PC-3 (cell line): ENCODE measurements around the gene PAPOLB. TPM values are rescaled to one million over a fixed set of nuclear protein-coding genes. Genes with fewer than 3 reads are reported as not detected.

ENCODE experiments used
- ATAC-seq: fragments of 200-7000 bp; cut with Tn5 transposase; 2 replicates; pipeline ENCODE4 v1.9.1; 2020; ENCODE audit warnings: mild to moderate bottlenecking, moderate library complexity
- BruUV-seq: library from RNA; stranded (reverse); fragments of 400-500 nt; replicated peaks from 2 replicates; lab custom pipeline; 2021; lab: Mats Ljungman, UMichigan
- CTCF ChIA-PET: fragments of 300-600 bp; sonication (Branson Sonifier 250); formaldehyde crosslinking; loops from one replicate; lab custom pipeline; 2022; ENCODE audit warnings: antibody characterized with exemption; lab: Charles Lee
- POLR2A ChIA-PET: fragments of 300-600 bp; sonication (Branson Sonifier 250); formaldehyde crosslinking; loops from one replicate; lab custom pipeline; 2022; ENCODE audit warnings: antibody characterized with exemption; ENCODE audit not compliant: unreplicated experiment; lab: Charles Lee
- DNase-seq: peaks from one replicate; pipeline ENCODE4 v3.0.0-alpha.2; 2015
- H2AFZ ChIP-seq: fragments of 300-600 bp; sonication (generic); 2 replicates; pipeline ENCODE4 v1.6.0; 2016; ENCODE audit warnings: antibody characterized with exemption, low read length
- H3F3A ChIP-seq: fragments of 300-600 bp; sonication (generic); one replicate; pipeline ENCODE4 v1.6.0; 2017; ENCODE audit warnings: antibody characterized with exemption, low read length, control low read depth, mild to moderate bottlenecking; ENCODE audit not compliant: unreplicated experiment
- H3K27ac ChIP-seq: fragments of 300-600 bp; sonication (generic); 2 replicates; pipeline ENCODE4 v1.5.1; 2016; ENCODE audit warnings: mild to moderate bottlenecking, low read length
- H3K27me3 ChIP-seq: fragments of 300-600 bp; sonication (generic); 2 replicates; pipeline ENCODE4 v1.6.1; 2016; ENCODE audit warnings: low read length, mixed read lengths
- H3K36me3 ChIP-seq: fragments of 300-600 bp; sonication (generic); 2 replicates; pipeline ENCODE4 v1.6.1; 2016; ENCODE audit warnings: low read depth, mixed run types, low read length, mixed read lengths
- H3K4me1 ChIP-seq: fragments of 300-600 bp; sonication (generic); 2 replicates; pipeline ENCODE4 v1.5.1; 2016; ENCODE audit warnings: low read length; ENCODE audit not compliant: insufficient read depth
- H3K4me2 ChIP-seq: fragments of 300-600 bp; sonication (generic); 2 replicates; pipeline ENCODE4 v1.6.0; 2016; ENCODE audit warnings: low read length
- H3K4me3 ChIP-seq: fragments of 300-600 bp; sonication (generic); 2 replicates; pipeline ENCODE4 v1.5.1; 2016; ENCODE audit warnings: mild to moderate bottlenecking, low read length, mixed read lengths
- H3K79me2 ChIP-seq: fragments of 300-600 bp; sonication (generic); 2 replicates; pipeline ENCODE4 v1.6.1; 2017; ENCODE audit warnings: low read length, mixed read lengths
- H3K9ac ChIP-seq: fragments of 300-600 bp; sonication (generic); 2 replicates; pipeline ENCODE4 v1.6.0; 2016; ENCODE audit warnings: mild to moderate bottlenecking, low read length
- H3K9me2 ChIP-seq: fragments of 300-600 bp; sonication (generic); replicated peaks from 2 replicates; pipeline ENCODE4 v1.6.1; 2016; ENCODE audit warnings: mixed run types, low read length, mixed read lengths
- H3K9me3 ChIP-seq: fragments of 300-600 bp; sonication (generic); 2 replicates; pipeline ENCODE4 v1.6.1; 2016; ENCODE audit warnings: low read length, mixed read lengths
- H4K20me1 ChIP-seq: fragments of 300-600 bp; sonication (generic); 2 replicates; pipeline ENCODE4 v1.6.1; 2016; ENCODE audit warnings: low read length, mixed read lengths
- EZH2 ChIP-seq: fragments of 300-600 bp; sonication (generic); IDR thresholded peaks from one replicate; pipeline ENCODE4 v1.6.1; 2017; ENCODE audit warnings: antibody characterized with exemption, mild to moderate bottlenecking, low read length; ENCODE audit not compliant: unreplicated experiment
- EZH2phosphoT487 ChIP-seq: fragments of 300-600 bp; sonication (generic); IDR thresholded peaks from 2 replicates; pipeline ENCODE4 v1.6.1; 2018; ENCODE audit warnings: mild to moderate bottlenecking, antibody characterized with exemption, low read length, borderline replicate concordance
- intact Hi-C: fragments of 100-400 bp; cut with micrococcal nuclease; formaldehyde crosslinking; loops from 2 replicates; pipeline ENCODE4 v1.9.0; 2023
- total RNA-seq: library from RNA; depleted of rRNA; stranded (reverse); fragments of >200 nt; gene quantifications from 2 replicates; pipeline ENCODE4 v1.2.3, GENCODE V29; 2014
- TF ChIP-seq, protein P1 (sequence below): fragments of 300-600 bp; sonication (generic); conservative IDR thresholded peaks from 2 replicates; pipeline ENCODE4 v1.5.1; 2017; ENCODE audit warnings: antibody characterized with exemption, low read depth, mild to moderate bottlenecking, low read length

The PAPOLB gene
- total RNA-seq, 1 experiment from 2014 or later, result 0.29 TPM

DNA sequence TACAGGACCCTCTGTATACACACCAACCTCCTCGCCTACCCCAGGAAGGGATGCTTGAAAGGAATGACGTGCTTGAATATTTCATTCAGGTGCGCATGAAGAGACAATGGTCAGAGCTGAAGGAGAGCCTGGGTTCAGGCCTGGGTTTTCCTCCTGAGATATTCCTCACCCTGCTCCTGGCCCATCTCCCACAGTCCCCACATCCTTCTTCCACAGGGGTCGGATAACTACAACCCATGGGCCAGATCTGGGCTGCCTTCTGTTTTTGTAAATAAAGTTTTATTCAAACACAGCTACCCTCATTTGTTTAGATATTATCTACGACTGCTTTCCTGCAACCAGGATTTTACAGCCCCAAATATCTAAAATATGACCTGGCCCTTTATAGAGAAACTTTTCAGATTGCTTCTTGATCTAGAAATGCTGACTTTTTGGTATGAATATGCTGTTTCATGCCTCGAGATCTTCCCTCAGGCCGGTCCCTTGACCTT lies 23.5 kb upstream of the PAPOLB start:
- Histone ChIP-seq H2AFZ (no peak overlapping the region), H3K9me3 (no peaks in the 10 kb centered on the region), H3K36me3 (no peaks in the 10 kb centered on the region), H3K4me2 (no peak overlapping the region), H3K9me2 (no peaks in the 10 kb centered on the region), H3K4me3 (no peak overlapping the region), H3K27ac (no peak overlapping the region), H3K79me2 (no peaks in the 10 kb centered on the region), H4K20me1 (no peaks in the 10 kb centered on the region), H3F3A (no peaks in the 10 kb centered on the region), H3K27me3 (no peaks in the 10 kb centered on the region), H3K9ac (no peak overlapping the region), H3K4me1 (0 out of 2 replicates have a peak, but pooled peaks cover 10% of the 10 kb centered on the region)
- POLR2A ChIA-PET, result no interaction called here
- CTCF ChIA-PET, result no interaction called here
- intact Hi-C loops, result loop anchor here (10.0 kb wide), 1 partner anchor 89 kb away; no protein-coding TSS in a partner anchor
- TF ChIP-seq, protein P1, sequence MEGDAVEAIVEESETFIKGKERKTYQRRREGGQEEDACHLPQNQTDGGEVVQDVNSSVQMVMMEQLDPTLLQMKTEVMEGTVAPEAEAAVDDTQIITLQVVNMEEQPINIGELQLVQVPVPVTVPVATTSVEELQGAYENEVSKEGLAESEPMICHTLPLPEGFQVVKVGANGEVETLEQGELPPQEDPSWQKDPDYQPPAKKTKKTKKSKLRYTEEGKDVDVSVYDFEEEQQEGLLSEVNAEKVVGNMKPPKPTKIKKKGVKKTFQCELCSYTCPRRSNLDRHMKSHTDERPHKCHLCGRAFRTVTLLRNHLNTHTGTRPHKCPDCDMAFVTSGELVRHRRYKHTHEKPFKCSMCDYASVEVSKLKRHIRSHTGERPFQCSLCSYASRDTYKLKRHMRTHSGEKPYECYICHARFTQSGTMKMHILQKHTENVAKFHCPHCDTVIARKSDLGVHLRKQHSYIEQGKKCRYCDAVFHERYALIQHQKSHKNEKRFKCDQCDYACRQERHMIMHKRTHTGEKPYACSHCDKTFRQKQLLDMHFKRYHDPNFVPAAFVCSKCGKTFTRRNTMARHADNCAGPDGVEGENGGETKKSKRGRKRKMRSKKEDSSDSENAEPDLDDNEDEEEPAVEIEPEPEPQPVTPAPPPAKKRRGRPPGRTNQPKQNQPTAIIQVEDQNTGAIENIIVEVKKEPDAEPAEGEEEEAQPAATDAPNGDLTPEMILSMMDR, result no peak
- TF ChIP-seq EZH2phosphoT487, result no peak
- TF ChIP-seq EZH2, result no peak
- no peak for DNase-seq
- BruUV-seq, result no TSS peak
- ATAC-seq, result no peak

DNA sequence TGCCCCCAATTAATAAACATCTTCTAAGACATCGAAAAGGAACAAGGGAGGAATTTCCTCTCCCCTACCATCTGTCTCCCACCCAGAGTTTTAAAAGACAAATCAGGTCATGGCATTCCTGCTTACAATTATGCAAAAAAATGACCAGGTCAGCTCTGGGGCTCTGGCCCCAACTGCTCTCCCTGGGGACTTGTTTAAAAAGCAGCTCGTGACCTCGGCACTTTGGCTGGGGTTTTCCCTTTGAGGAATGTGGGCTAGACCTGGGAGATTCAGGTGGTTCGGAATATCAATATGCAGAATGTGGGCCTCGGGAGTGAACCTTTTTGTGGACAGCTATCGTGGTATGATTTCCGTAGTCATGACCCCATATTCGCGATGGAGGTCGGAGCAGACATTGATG lies 22.3 kb upstream of the PAPOLB start:
- H2AFZ ChIP-seq, result no peak overlapping the region
- no peaks in the 10 kb centered on the region for H3K9me2 ChIP-seq
- no peak overlapping the region for H3K4me3 ChIP-seq
- BruUV-seq, result no TSS peak
- no peak overlapping the region for H3K27ac ChIP-seq
- H3K4me2 ChIP-seq, result no peak overlapping the region
- H3K36me3 ChIP-seq, result no peaks in the 10 kb centered on the region
- 0 out of 2 replicates have a peak, but pooled peaks cover 10% of the 10 kb centered on the region for H3K4me1 ChIP-seq
- ChIA-PET CTCF (interaction anchor here (0.7 kb wide), 1 partner anchor 35 kb away, joined by 10 read pairs; no protein-coding TSS in a partner anchor), POLR2A (interaction anchor here (0.6 kb wide), 1 partner anchor 210 kb away, joined by 20 read pairs; no protein-coding TSS in a partner anchor)
- no peak for ATAC-seq
- TF ChIP-seq EZH2phosphoT487, result no peak
- TF ChIP-seq, protein P1, result no peak
- H3F3A ChIP-seq, result no peaks in the 10 kb centered on the region
- H3K79me2 ChIP-seq, result no peaks in the 10 kb centered on the region
- H3K27me3 ChIP-seq, result no peaks in the 10 kb centered on the region
- H4K20me1 ChIP-seq, result no peaks in the 10 kb centered on the region
- no peak overlapping the region for H3K9ac ChIP-seq
- intact Hi-C loops, result loop anchor here (10.0 kb wide), 1 partner anchor 91 kb away; no protein-coding TSS in a partner anchor
- no peaks in the 10 kb centered on the region for H3K9me3 ChIP-seq
- DNase-seq, result no peak
